GM12878 (cell line): ENCODE measurements around the gene ZNF483. TPM values are rescaled to one million over a fixed set of nuclear protein-coding genes. Genes with fewer than 3 reads are reported as not detected.
A peak's percentile ranks its signal among the peaks of the same experiment; 100 is the strongest.

ENCODE experiments used
- ATAC-seq: fragments of 200-7000 bp; cut with Tn5 transposase; 3 replicates; pipeline ENCODE4 v1.9.1; 2020; ENCODE audit warnings: mild to moderate bottlenecking, moderate library complexity
- BruUV-seq: library from RNA; stranded (reverse); fragments of 400-500 nt; replicated peaks from 2 replicates; lab custom pipeline; 2021; lab: Mats Ljungman, UMichigan
- CTCF ChIA-PET: fragments of 300-600 bp; sonication (Branson Sonifier 250); formaldehyde crosslinking; extraction: SDS; loops from one replicate; lab custom pipeline; 2021; ENCODE audit warnings: inconsistent platforms; lab: Yijun Ruan, JAX
- POLR2A ChIA-PET: fragments of 350-600 bp; formaldehyde crosslinking; extraction: SDS; loops from one replicate; lab custom pipeline; 2021; ENCODE audit warnings: inconsistent platforms; lab: Charles Lee
- RAD21 ChIA-PET: fragments of 300-600 bp; sonication (Branson Sonifier 250); formaldehyde crosslinking; loops from one replicate; lab custom pipeline; 2023; ENCODE audit warnings: antibody characterized with exemption; ENCODE audit not compliant: unreplicated experiment; lab: Charles Lee
- SMC1A ChIA-PET: fragments of 300-600 bp; sonication (Branson Sonifier 250); formaldehyde crosslinking; loops from one replicate; lab custom pipeline; 2023; ENCODE audit not compliant: unreplicated experiment, uncharacterized antibody; lab: Charles Lee
- DNase-seq: peaks from one replicate; pipeline ENCODE4 v3.0.0-alpha.2; 2011; ENCODE audit warnings: low read depth, low spot score
- FAIRE-seq: peaks from 3 replicates; lab custom pipeline; 2011; peaks lifted over from hg19 to GRCh38; lab: Jason Lieb, UNC
- H2AFZ ChIP-seq: 2 replicates; pipeline ENCODE4 v1.6.0; 2011; ENCODE audit warnings: low read depth, low read length, control low read depth; ENCODE audit not compliant: control insufficient read depth
- H3K27ac ChIP-seq: 2 replicates; pipeline ENCODE4 v1.5.1; 2011; ENCODE audit warnings: control low read depth; ENCODE audit not compliant: control insufficient read depth, insufficient read depth
- H3K27me3 ChIP-seq, 2 experiments: replicated peaks in 1 of 2; 2 replicates each; pipeline versions ENCODE4 v1.6.0 to v1.6.1; 2011; ENCODE audit warnings: low read length in 1 of 2; ENCODE audit not compliant: control insufficient read depth in 2 of 2, insufficient read depth in 2 of 2
- H3K36me3 ChIP-seq, 2 experiments: 2 replicates each; pipeline ENCODE4 v1.5.1; 2011; ENCODE audit warnings: low read length in 1 of 2; ENCODE audit not compliant: control insufficient read depth in 2 of 2, insufficient read depth in 2 of 2
- H3K4me1 ChIP-seq: 2 replicates; pipeline ENCODE4 v1.6.1; 2011; ENCODE audit warnings: mild to moderate bottlenecking, low read length, moderate library complexity, mixed read lengths; ENCODE audit not compliant: control insufficient read depth, insufficient read depth
- H3K4me2 ChIP-seq: 2 replicates; pipeline ENCODE4 v1.6.0; 2011; ENCODE audit warnings: control low read depth; ENCODE audit not compliant: control insufficient read depth, insufficient read depth
- H3K4me3 ChIP-seq: fragments of 200-600 bp; sonication (generic); 2 replicates; pipeline ENCODE4 v1.5.1; 2016
- H3K79me2 ChIP-seq: 2 replicates; pipeline ENCODE4 v1.6.0; 2011; ENCODE audit warnings: low read length; ENCODE audit not compliant: control insufficient read depth, insufficient read depth
- H3K9ac ChIP-seq: 2 replicates; pipeline ENCODE4 v1.8.0; 2011; ENCODE audit warnings: low read length, control low read depth, mixed read lengths; ENCODE audit not compliant: control insufficient read depth, insufficient read depth
- H3K9me3 ChIP-seq: replicated peaks from 3 replicates; pipeline ENCODE4 v1.5.1; 2011; ENCODE audit warnings: mild to moderate bottlenecking, low read length; ENCODE audit not compliant: control insufficient read depth, insufficient read depth
- H4K20me1 ChIP-seq: 2 replicates; pipeline ENCODE4 v1.6.0; 2011; ENCODE audit not compliant: control insufficient read depth, insufficient read depth
- BHLHE40 ChIP-seq, 2 experiments: fragments of 450-650 bp in 1 of 2; IDR thresholded peaks; 2 replicates each; pipeline ENCODE4 v1.6.1; 2011 to 2017; ENCODE audit warnings: low read depth in 2 of 2, borderline replicate concordance in 1 of 2, improper control_type of control experiment in 1 of 2, low read length in 1 of 2, mild to moderate bottlenecking in 1 of 2
- ETV6 ChIP-seq, 2 experiments: fragments of 450-650 bp in 1 of 2; IDR thresholded peaks in 1 of 2; conservative IDR thresholded peaks in 1 of 2; 2 replicates each; pipeline ENCODE4 v1.6.1; 2014; ENCODE audit warnings: antibody characterized with exemption in 1 of 2, borderline replicate concordance in 1 of 2, low read depth in 1 of 2, mild to moderate bottlenecking in 1 of 2, moderate library complexity in 1 of 2
- GABPA ChIP-seq: IDR thresholded peaks from 2 replicates; pipeline ENCODE4 v1.6.1; 2014; ENCODE audit warnings: antibody characterized with exemption, low read depth, mild to moderate bottlenecking, inconsistent platforms
- MLLT1 ChIP-seq: fragments of 450-650 bp; IDR thresholded peaks from 2 replicates; pipeline ENCODE4 v1.6.1; 2016; ENCODE audit warnings: mild to moderate bottlenecking
- NR2F1 ChIP-seq: fragments of 450-650 bp; conservative IDR thresholded peaks from 2 replicates; pipeline ENCODE4 v1.6.1; 2017; ENCODE audit warnings: mild to moderate bottlenecking
- NRF1 ChIP-seq: conservative IDR thresholded peaks from 2 replicates; pipeline ENCODE4 v1.6.1; 2011; ENCODE audit warnings: mild to moderate bottlenecking, low read depth, low read length, improper control_type of control experiment
- POU2F2 ChIP-seq: IDR thresholded peaks from 3 replicates; pipeline ENCODE4 v1.6.1; 2011; ENCODE audit warnings: low read depth, mild to moderate bottlenecking, low read length, borderline replicate concordance
- PRDM15 ChIP-seq: fragments of 450-650 bp; formaldehyde crosslinking; IDR thresholded peaks from 2 replicates; pipeline ENCODE4 v1.4.0; 2020; ENCODE audit warnings: mild to moderate bottlenecking, moderate library complexity
- RB1 ChIP-seq: fragments of 450-650 bp; formaldehyde crosslinking; IDR thresholded peaks from 2 replicates; pipeline ENCODE4 v1.6.1; 2017; ENCODE audit warnings: mild to moderate bottlenecking, borderline replicate concordance
- SMAD5 ChIP-seq: IDR thresholded peaks from 2 replicates; pipeline ENCODE4 v1.6.1; 2016; ENCODE audit warnings: antibody characterized with exemption, low read depth
- SP1 ChIP-seq: IDR thresholded peaks from one replicate; pipeline ENCODE4 v1.6.1; 2011; ENCODE audit warnings: low read depth, low read length
- TAF1 ChIP-seq: IDR thresholded peaks from 2 replicates; pipeline ENCODE4 v1.6.1; 2011; ENCODE audit warnings: mild to moderate bottlenecking, low read depth, low read length, borderline replicate concordance
- ZSCAN29 ChIP-seq: fragments of 450-650 bp; IDR thresholded peaks from 2 replicates; pipeline ENCODE4 v1.6.1; 2017; ENCODE audit warnings: mild to moderate bottlenecking, moderate library complexity
- ZZZ3 ChIP-seq: IDR thresholded peaks from 2 replicates; pipeline ENCODE4 v1.6.1; 2011; ENCODE audit warnings: low read depth; ENCODE audit not compliant: control insufficient read depth, insufficient read length
- WGBS: methylation state at CpG from one replicate; pipeline ENCODE4 v1.1.6; 2016; ENCODE audit warnings: low lambda C conversion rate; ENCODE audit not compliant: insufficient replicate concordance, insufficient coverage; ENCODE audit errors: missing lambda C conversion rate; 5-methylcytosine and 5-hydroxymethylcytosine counted together
- in situ Hi-C: fragments of 300-500 bp; cut with MboI; formaldehyde crosslinking; loops from 9 replicates; pipeline ENCODE4 v1.14.3; 2018; ENCODE audit warnings: mixed read lengths
- intact Hi-C: fragments of 100-400 bp; cut with micrococcal nuclease; formaldehyde crosslinking; loops from one replicate; pipeline ENCODE4 v1.14.2; 2022; ENCODE audit not compliant: unreplicated experiment
- polyA plus RNA-seq, 11 experiments: library from polyadenylated mRNA; depleted of rRNA in 4 of 11; unstranded in 6 of 11; stranded (reverse) in 5 of 11; fragments of >200 nt; fragmentation: Nextera tagmentation in 4 of 11; fragmentation: Illumina TruSeq in 1 of 11; extraction: Ambion mirVana in 4 of 11; extraction: Trizol in 1 of 11; gene quantifications; 1 replicate in 1 of 11; 2 replicates in 10 of 11; pipeline versions ENCODE4 v1.2.1 to v1.2.3, GENCODE V29; 2011 to 2016; ENCODE audit warnings: inconsistent platforms in 2 of 11, missing spikeins in 2 of 11, low read depth in 1 of 11
- total RNA-seq, 4 experiments: library from RNA; depleted of rRNA in 3 of 4; stranded (reverse); fragments of >200 nt in 3 of 4; fragmentation: Illumina TruSeq in 1 of 4; extraction: Trizol in 1 of 4; gene quantifications; 2 replicates each; pipeline versions ENCODE4 v1.2.1 to v1.2.3, GENCODE V29; 2013 to 2021

Gene ZNF483
- total and polyA plus RNA-seq, 10 of the 15 experiments (the other 5 are each of a cell fraction or from before 2014, with no cell fraction given) = 0.03 to 0.76 (median 0.26) TPM; not detected in 1

GRCh38 chr9:111482694-111483438 is 42.1 kb upstream of the ZNF483 start:
- H3K4me2 ChIP-seq = peak overlapping the region; percentile 80
- no peaks in the 10 kb centered on the region; a peak in 1 of 4 replicates for H3K36me3 ChIP-seq
- peak overlapping the region; percentile 94 for H3K9ac ChIP-seq
- H3K9me3 ChIP-seq = no peaks in the 10 kb centered on the region; the same call in 2 of the 3 replicates
- peak; percentile 81 for ATAC-seq
- SMC1A ChIA-PET = interaction anchor here (1.2 kb wide), 1 partner anchor 82 kb away, joined by 3 read pairs; no protein-coding TSS in a partner anchor
- CTCF ChIA-PET = no interaction called here
- intact Hi-C loops (loop anchor here (2.0 kb wide), 1 partner anchor 148 kb away; the partner anchor contains the start of gene DNAJC25), in situ Hi-C loops (no loop called here)
- H2AFZ ChIP-seq = peak overlapping the region; percentile 61
- WGBS = under 1% methylated on average over 76 of the region's 76 CpGs
- POLR2A ChIA-PET = interaction anchor here (1.4 to 2.1 kb wide), 3 partner anchors 10 to 24 kb away, joined by 3 to 11 read pairs (median 6); no protein-coding TSS in a partner anchor
- no peak for DNase-seq
- BruUV-seq = no TSS peak
- peaks cover 1% of the 10 kb centered on the region; the same call in 1 of the 2 replicates for H3K4me1 ChIP-seq
- H3K27ac ChIP-seq = peak overlapping the region; percentile 96
- no peak for FAIRE-seq
- no peaks in the 10 kb centered on the region for H3K27me3 ChIP-seq
- H3K79me2 ChIP-seq = peaks cover 53% of the 10 kb centered on the region
- RAD21 ChIA-PET = no interaction called here
- no peaks in the 10 kb centered on the region for H4K20me1 ChIP-seq
- peak overlapping the region; percentile 85 for H3K4me3 ChIP-seq
- TF ChIP-seq ZSCAN29 (peak; percentile 65; the same call in 1 of the 2 replicates), SP1 (no peak), POU2F2 (no peak; the same call in 2 of the 3 replicates), BHLHE40 (IDR thresholded peaks at IDR 0.05; ENCODE audit: borderline replicate concordance in 1 of 2, low read depth in 2 of 2, low read length in 1 of 2) (peak in 1 of 2 experiments; percentile 37; a peak in 1 of 4 replicates), RB1 (peak; percentile 48; the same call in 1 of the 2 replicates), NRF1 (no peak), TAF1 (peak; percentile 22; the same call in 1 of the 2 replicates), GABPA (no peak), ZZZ3 (no peak), MLLT1 (0 out of 2 replicates have a peak, but pooled peaks have one; percentile 12), NR2F1 (peak; percentile 98), ETV6 (conservative IDR thresholded peaks at IDR 0.05 in 1 of 2, IDR thresholded peaks at IDR 0.05 in 1 of 2; ENCODE audit: borderline replicate concordance in 1 of 2, low read depth in 1 of 2) (no peak), SMAD5 (no peak), PRDM15 (CRISPR knock-in tag) (no peak)
